K562 (cell line): Measurements from ENCODE around the gene CIB1. TPM values are rescaled to one million over a fixed set of nuclear protein-coding genes. Genes with fewer than 3 reads are reported as not detected.

Experiments used
- ARID2 ChIP-seq: fragments of 450-650 bp; IDR thresholded peaks from 2 replicates; pipeline ENCODE4 v1.6.1; 2017; ENCODE audit warnings: antibody characterized with exemption, mild to moderate bottlenecking
- ETV5 ChIP-seq: sonication (generic); formaldehyde crosslinking; IDR thresholded peaks from 2 replicates; pipeline ENCODE4 v1.4.0; 2020; ENCODE audit warnings: low read depth, mild to moderate bottlenecking, missing genetic modification reagents
- GABPA ChIP-seq: fragments of 200-800 bp; sonication (Bioruptor generic); conservative IDR thresholded peaks from 2 replicates; pipeline ENCODE4 v1.6.1; 2016; ENCODE audit warnings: low read depth, missing genetic modification characterization, missing compliant biosample characterization
- KAT2B ChIP-seq: IDR thresholded peaks from one replicate; pipeline ENCODE4 v1.6.1; 2012; ENCODE audit warnings: low read depth, mild to moderate bottlenecking, control low read depth, inconsistent platforms, low read length, moderate library complexity
- TAF1 ChIP-seq: IDR thresholded peaks from 2 replicates; pipeline ENCODE4 v1.6.1; 2011; ENCODE audit warnings: mild to moderate bottlenecking, low read length, moderate library complexity; ENCODE audit not compliant: insufficient read depth, control insufficient read depth, severe bottlenecking; ENCODE audit errors: extremely low read depth
- TAF7 ChIP-seq: fragments of 450-650 bp; IDR thresholded peaks from 2 replicates; pipeline ENCODE4 v1.6.1; 2016; ENCODE audit warnings: missing genetic modification characterization, missing compliant biosample characterization
- ZNF175 ChIP-seq: fragments of 200-800 bp; sonication (Bioruptor generic); IDR thresholded peaks from 2 replicates; pipeline ENCODE4 v1.6.1; 2016; ENCODE audit warnings: low read depth, mild to moderate bottlenecking, missing genetic modification characterization, missing compliant biosample characterization
- ZNF717 ChIP-seq: fragments of 250-450 bp; sonication (Bioruptor Pico); IDR thresholded peaks from 2 replicates; pipeline ENCODE4 v1.5.0; 2021
- polyA plus RNA-seq, 8 experiments: library from polyadenylated mRNA; depleted of rRNA in 4 of 8; stranded (reverse) in 5 of 8; unstranded in 3 of 8; fragments of >200 nt; fragmentation: Nextera tagmentation in 2 of 8; fragmentation: Illumina TruSeq in 1 of 8; extraction: Ambion mirVana in 2 of 8; extraction: Trizol in 1 of 8; gene quantifications; 2 replicates each; pipeline versions ENCODE4 v1.2.1 to v1.2.3, GENCODE V29; 2011 to 2014; ENCODE audit warnings: inconsistent platforms in 1 of 8, missing spikeins in 1 of 8
- total RNA-seq, 7 experiments: library from RNA; depleted of rRNA in 6 of 7; stranded (reverse); fragments of >200 nt in 6 of 7; fragmentation: Illumina TruSeq in 2 of 7; extraction: Trizol in 2 of 7; gene quantifications; 2 replicates each; pipeline versions ENCODE4 v1.2.1 to v1.2.3, GENCODE V29; 2011 to 2021; ENCODE audit warnings: low replicate concordance in 1 of 7
- TF ChIP-seq, protein P1 (sequence below): sonication (generic); formaldehyde crosslinking; IDR thresholded peaks from 2 replicates; pipeline ENCODE4 v1.8.1; 2023; ENCODE audit warnings: mild to moderate bottlenecking, missing genetic modification reagents
- TF ChIP-seq, protein P2 (sequence below): IDR thresholded peaks from 2 replicates; pipeline ENCODE4 v1.6.1; 2011; ENCODE audit warnings: borderline replicate concordance, low read depth, mild to moderate bottlenecking, moderate library complexity, low read length; ENCODE audit not compliant: insufficient read depth, poor library complexity, severe bottlenecking
- TF ChIP-seq, protein P3 (sequence below), 2 experiments: fragments of 450-650 bp in 1 of 2; sonication (generic) in 1 of 2; formaldehyde crosslinking in 1 of 2; IDR thresholded peaks in 1 of 2; conservative IDR thresholded peaks in 1 of 2; 2 replicates each; pipeline versions ENCODE4 v1.6.1 to v1.8.1; 2016 to 2023; ENCODE audit warnings: mild to moderate bottlenecking in 2 of 2, moderate library complexity in 2 of 2, inconsistent platforms in 1 of 2, missing genetic modification reagents in 1 of 2
- TF ChIP-seq, protein P4 (sequence below): fragments of 450-650 bp; IDR thresholded peaks from 2 replicates; pipeline ENCODE4 v1.6.1; 2016; ENCODE audit warnings: antibody characterized with exemption
- TF ChIP-seq, protein P5 (sequence below): fragments of 450-650 bp; IDR thresholded peaks from 2 replicates; pipeline ENCODE4 v1.6.1; 2016
- TF ChIP-seq, protein P6 (sequence below): sonication (generic); formaldehyde crosslinking; IDR thresholded peaks from 2 replicates; pipeline ENCODE4 v1.8.1; 2022; ENCODE audit warnings: missing genetic modification reagents

Gene CIB1
- total and polyA plus RNA-seq, 9 of the 15 experiments (the other 6 are each of a cell fraction or from before 2014, with no cell fraction given): 14.9 to 136 (median 64.5) TPM

DNA sequence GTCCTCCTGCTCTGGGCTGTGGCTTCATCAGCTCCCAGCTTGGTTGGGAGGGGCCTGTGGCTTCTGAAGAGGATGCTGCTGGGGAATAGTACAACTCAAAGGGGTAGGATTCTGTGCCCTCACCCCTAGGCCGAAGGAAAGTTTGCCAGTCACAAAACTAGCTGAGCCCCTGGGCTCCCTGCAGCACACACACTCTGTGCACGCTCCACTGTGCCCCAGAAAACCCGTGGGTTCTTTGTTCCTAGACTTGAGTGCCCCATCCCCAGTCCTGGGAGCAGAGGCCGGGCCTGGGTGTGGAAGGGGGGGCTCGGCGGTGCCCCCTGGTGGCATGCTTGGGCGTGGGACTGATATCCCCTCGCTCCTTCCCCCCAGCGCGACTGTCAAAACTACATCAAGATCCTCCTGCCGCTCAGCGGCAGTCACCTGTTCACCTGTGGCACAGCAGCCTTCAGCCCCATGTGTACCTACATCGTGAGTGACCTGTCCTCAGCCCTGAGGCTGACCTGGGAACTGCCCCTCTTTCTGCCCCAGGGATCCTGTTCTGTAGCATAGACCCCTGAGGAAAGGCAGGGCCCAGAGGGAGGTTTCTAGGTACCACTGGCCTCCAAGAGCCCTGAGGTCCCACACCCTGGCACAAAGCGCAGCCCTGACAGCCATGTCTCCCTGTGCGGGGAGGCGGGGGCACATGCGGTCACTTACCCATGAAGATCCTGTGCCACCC, 14.2 kb downstream of the CIB1 start (continued):
- TF ChIP-seq, protein P1, sequence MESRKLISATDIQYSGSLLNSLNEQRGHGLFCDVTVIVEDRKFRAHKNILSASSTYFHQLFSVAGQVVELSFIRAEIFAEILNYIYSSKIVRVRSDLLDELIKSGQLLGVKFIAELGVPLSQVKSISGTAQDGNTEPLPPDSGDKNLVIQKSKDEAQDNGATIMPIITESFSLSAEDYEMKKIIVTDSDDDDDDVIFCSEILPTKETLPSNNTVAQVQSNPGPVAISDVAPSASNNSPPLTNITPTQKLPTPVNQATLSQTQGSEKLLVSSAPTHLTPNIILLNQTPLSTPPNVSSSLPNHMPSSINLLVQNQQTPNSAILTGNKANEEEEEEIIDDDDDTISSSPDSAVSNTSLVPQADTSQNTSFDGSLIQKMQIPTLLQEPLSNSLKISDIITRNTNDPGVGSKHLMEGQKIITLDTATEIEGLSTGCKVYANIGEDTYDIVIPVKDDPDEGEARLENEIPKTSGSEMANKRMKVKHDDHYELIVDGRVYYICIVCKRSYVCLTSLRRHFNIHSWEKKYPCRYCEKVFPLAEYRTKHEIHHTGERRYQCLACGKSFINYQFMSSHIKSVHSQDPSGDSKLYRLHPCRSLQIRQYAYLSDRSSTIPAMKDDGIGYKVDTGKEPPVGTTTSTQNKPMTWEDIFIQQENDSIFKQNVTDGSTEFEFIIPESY (CRISPR knock-in tag): 0 out of 2 replicates have a peak, but pooled peaks have one; percentile 21
- TF ChIP-seq, protein P2, sequence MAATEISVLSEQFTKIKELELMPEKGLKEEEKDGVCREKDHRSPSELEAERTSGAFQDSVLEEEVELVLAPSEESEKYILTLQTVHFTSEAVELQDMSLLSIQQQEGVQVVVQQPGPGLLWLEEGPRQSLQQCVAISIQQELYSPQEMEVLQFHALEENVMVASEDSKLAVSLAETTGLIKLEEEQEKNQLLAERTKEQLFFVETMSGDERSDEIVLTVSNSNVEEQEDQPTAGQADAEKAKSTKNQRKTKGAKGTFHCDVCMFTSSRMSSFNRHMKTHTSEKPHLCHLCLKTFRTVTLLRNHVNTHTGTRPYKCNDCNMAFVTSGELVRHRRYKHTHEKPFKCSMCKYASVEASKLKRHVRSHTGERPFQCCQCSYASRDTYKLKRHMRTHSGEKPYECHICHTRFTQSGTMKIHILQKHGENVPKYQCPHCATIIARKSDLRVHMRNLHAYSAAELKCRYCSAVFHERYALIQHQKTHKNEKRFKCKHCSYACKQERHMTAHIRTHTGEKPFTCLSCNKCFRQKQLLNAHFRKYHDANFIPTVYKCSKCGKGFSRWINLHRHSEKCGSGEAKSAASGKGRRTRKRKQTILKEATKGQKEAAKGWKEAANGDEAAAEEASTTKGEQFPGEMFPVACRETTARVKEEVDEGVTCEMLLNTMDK: peak; percentile 1
- TF ChIP-seq, protein P3, sequence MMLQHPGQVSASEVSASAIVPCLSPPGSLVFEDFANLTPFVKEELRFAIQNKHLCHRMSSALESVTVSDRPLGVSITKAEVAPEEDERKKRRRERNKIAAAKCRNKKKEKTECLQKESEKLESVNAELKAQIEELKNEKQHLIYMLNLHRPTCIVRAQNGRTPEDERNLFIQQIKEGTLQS (IDR thresholded peaks at IDR 0.05): no peak
- TF ChIP-seq, protein P3 (CRISPR knock-in tag; conservative IDR thresholded peaks at IDR 0.05): no peak
- TF ChIP-seq, protein P4, sequence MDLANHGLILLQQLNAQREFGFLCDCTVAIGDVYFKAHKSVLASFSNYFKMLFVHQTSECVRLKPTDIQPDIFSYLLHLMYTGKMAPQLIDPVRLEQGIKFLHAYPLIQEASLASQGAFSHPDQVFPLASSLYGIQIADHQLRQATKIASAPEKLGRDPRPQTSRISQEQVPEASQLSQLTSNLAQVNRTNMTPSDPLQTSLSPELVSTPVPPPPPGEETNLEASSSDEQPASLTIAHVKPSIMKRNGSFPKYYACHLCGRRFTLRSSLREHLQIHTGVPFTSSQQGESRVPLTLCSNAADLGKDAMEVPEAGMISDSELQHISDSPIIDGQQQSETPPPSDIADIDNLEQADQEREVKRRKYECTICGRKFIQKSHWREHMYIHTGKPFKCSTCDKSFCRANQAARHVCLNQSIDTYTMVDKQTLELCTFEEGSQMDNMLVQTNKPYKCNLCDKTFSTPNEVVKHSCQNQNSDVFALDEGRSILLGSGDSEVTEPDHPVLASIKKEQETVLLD: no peak
- TF ChIP-seq TAF7 (tag) (no peak), GABPA (tag) (no peak), KAT2B (no peak), ZNF175 (CRISPR knock-in tag) (no peak), TAF1 (no peak), ZNF717 (no peak), ARID2 (no peak), ETV5 (CRISPR knock-in tag) (no peak)
- TF ChIP-seq, protein P5, sequence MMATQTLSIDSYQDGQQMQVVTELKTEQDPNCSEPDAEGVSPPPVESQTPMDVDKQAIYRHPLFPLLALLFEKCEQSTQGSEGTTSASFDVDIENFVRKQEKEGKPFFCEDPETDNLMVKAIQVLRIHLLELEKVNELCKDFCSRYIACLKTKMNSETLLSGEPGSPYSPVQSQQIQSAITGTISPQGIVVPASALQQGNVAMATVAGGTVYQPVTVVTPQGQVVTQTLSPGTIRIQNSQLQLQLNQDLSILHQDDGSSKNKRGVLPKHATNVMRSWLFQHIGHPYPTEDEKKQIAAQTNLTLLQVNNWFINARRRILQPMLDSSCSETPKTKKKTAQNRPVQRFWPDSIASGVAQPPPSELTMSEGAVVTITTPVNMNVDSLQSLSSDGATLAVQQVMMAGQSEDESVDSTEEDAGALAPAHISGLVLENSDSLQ: no peak
- TF ChIP-seq, protein P6, sequence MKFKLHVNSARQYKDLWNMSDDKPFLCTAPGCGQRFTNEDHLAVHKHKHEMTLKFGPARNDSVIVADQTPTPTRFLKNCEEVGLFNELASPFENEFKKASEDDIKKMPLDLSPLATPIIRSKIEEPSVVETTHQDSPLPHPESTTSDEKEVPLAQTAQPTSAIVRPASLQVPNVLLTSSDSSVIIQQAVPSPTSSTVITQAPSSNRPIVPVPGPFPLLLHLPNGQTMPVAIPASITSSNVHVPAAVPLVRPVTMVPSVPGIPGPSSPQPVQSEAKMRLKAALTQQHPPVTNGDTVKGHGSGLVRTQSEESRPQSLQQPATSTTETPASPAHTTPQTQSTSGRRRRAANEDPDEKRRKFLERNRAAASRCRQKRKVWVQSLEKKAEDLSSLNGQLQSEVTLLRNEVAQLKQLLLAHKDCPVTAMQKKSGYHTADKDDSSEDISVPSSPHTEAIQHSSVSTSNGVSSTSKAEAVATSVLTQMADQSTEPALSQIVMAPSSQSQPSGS: no peak
